ENCODE data around the gene CRISPLD2.
"Not testable (repeated sequence)": the region's sequence is repeated elsewhere in the genome, so short reads cannot be mapped to it uniquely, and the experiment has no call there.

CRISPLD2 gene

GRCh38 chr16:84864326-84864955, 44.7 kb downstream of the CRISPLD2 start:
- no peak for DNase-seq

- no peak for DNase-seq
Observed at GRCh38 chr16:84867696-84868095, 47.9 kb downstream of the CRISPLD2 start.

DNA sequence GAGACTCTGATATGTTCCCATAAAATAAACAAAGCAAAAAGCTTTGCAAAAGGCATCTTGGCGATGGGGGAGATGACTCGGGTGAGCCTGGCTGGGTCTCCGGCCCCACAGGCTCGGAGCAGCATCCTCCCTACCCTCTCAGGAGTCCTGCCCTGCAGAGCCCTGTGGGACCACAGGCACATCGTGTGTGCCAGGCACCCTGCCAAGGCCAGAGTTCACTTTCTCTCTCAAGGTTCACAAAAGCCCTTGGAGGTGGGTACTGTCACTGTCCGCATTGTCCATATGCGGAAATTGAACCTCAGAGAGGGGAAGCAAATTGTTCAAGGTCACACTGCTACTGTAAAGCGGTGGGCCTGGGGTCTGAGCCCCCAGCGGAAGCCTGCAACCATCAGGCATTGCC, 48.5 kb downstream of the CRISPLD2 start:
- DNase-seq = no peak

- DNase-seq = no peak
Observed at GRCh38 chr16:84868829-84869472, 49.2 kb downstream of the CRISPLD2 start.

GRCh38 chr16:84869473-84869845, 49.7 kb downstream of the CRISPLD2 start:
- no peak for DNase-seq

DNA sequence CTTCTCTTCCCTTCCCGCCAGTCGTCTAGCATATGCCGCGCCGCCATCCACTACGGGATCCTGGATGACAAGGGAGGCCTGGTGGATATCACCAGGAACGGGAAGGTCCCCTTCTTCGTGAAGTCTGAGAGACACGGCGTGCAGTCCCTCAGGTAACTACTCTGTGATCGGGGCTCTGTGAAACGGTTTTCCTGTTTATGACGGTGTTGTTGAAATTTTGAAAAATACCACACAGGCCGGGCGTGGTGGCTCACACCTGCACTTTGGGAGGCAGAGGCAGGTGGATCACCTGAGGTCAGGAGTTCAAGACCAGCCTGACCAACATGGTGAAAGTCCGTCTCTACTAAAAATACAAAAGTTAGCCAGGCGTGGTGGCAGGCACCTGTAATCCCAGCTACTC, 53.2 kb downstream of the CRISPLD2 start:
- DNase-seq = not testable (repeated sequence)

DNA sequence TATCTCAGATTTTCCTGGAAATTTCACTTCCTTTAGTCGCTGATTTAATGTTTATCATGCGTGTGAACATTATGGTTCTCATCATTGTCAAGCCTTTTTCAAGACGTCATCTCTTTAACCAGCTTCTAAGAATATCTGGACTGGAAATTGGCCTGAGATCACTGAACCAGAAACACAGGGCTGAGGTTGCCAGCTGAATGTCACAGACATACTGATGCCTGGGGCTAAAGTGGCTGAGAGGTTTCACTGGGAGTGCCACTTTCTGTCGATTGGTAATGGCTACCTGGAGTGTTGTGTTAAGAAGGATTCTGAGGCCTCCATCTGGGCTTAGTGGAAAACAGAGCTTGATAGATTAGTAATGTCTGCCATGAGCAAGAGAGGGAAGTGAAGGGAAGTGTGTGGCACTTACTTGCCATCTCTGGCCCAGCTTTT, 54.2 kb downstream of the CRISPLD2 start:
- DNase-seq = no peak

- no peak for DNase-seq
Observed at GRCh38 chr16:84874553-84874952, 54.8 kb downstream of the CRISPLD2 start.

GRCh38 chr16:84874983-84875382, 55.2 kb downstream of the CRISPLD2 start:
- no peak for DNase-seq

- no peak for DNase-seq
Observed at GRCh38 chr16:84875846-84876245, 56.1 kb downstream of the CRISPLD2 start.

GRCh38 chr16:84876873-84877606, 57.3 kb downstream of the CRISPLD2 start:
- no peak for DNase-seq

DNA sequence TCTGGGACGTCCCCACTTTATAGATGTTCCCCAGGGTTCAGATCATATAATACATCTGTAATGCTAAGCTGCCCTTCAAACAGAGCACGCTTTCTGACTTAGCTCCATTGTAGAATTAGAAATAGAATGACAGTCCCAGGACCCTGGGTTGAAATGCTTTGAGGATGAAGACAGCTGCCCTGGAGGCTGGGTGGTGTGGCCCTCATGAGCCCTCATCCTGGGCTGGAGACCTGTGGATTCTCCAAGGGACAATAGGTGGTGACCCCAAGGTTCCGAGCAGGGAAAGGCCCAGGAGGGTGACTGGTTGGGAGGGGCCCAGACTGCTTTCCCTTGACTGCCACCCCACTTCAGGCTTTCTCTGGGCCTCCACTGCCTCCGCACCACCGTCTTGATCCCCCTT, 59.0 kb downstream of the CRISPLD2 start:
- no peak for DNase-seq

DNA sequence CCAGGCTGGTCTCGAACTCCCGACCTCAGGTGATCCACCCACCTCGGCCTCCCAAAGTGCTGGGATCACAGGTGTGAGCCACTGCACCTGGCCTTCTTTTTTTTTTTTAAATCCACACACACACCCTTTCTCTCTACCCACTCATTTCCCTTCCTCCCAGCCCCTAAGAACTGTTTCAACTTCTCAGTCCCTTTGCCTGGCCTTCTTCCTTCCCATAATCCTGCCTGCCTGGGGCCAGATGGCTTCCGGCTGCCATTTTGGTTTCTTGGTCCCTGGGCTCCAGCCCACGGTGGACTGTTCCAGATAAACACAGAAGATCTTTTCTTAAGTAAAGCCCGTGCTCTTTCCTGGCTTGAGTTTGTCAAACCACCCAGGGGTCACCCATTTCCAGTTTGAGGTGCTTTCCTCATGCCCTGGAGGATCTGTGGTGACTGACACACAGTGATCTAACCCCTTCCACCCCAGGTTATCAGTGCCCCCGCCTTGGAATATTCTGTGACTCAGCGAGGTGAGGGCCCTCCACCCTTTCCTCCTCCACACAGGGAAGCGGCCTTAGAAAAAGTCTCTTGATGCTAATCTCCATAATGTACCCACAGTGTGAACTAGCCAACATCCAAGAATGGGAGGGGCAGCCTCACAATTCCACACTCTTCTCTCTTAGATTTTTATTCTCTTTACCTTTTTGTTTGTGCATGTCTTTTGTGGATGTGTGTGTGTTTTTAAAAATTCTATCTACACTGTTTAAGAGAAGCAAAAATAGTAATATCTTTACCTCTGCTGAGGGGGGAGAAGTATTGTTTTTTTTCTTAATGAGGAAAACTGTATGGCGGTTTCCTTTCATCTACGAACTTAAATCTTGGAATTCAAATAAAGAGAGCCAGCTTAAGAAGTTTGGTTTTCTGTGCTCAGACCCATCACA, 60.0 kb downstream of the CRISPLD2 start:
- DNase-seq = no peak

DNA sequence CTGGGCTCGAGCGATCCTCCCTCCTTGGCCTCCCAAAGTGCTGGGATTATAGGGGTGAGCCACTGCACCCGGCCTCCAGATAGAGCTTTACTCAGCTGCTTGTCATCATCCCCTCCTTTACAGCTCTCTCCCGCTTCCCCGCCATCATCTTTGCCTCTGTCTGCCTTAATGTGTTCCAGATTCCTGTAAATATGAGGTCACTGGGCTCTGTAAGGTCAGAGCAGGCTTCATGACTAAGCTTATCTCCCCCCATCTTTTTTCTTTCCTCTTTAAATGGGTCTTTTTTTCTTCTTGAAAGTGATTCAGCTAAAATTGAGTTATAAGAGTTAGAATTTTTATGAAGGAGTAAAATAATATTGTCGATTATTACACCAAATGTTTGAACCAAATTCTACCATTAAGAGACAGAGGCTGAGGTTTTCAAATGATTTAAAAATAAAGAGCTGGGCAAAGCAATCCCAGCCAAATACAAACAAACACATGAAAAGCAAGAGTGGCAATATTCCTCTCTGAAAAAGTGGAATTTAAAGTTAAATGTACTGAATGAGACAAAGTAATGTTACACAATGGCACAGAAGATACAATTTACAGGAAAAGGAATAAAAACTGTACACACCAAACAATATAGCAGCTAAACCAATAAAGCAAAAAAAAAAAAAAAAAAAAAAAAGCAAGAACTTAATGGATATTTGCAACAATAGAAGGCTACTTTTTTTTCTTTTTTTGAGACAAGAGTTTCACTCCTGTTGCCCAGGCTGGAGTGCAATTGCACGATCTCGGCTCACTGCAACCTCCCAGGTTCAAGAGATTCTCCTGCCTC, 62.1 kb downstream of the CRISPLD2 start:
- no peak for DNase-seq

GRCh38 chr16:84883301-84883700, 63.5 kb downstream of the CRISPLD2 start:
- DNase-seq = no peak

DNA sequence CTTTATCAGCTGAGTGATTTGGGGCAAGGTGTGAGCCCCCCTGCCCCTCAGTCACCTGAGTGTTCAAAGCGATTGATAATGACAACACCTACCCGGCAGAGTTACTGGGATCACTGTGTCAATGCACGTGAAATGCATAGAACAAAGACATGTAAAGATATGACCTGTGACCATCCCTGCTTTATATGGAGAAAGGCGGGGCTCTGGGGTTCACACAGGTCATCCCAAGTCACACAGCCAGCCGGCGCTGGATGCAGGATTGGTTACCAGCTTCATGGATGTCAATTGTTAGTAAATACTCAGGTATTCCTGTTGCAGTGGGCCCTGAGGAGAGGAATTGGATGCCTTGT, 64.4 kb downstream of the CRISPLD2 start:
- no peak for DNase-seq

DNA sequence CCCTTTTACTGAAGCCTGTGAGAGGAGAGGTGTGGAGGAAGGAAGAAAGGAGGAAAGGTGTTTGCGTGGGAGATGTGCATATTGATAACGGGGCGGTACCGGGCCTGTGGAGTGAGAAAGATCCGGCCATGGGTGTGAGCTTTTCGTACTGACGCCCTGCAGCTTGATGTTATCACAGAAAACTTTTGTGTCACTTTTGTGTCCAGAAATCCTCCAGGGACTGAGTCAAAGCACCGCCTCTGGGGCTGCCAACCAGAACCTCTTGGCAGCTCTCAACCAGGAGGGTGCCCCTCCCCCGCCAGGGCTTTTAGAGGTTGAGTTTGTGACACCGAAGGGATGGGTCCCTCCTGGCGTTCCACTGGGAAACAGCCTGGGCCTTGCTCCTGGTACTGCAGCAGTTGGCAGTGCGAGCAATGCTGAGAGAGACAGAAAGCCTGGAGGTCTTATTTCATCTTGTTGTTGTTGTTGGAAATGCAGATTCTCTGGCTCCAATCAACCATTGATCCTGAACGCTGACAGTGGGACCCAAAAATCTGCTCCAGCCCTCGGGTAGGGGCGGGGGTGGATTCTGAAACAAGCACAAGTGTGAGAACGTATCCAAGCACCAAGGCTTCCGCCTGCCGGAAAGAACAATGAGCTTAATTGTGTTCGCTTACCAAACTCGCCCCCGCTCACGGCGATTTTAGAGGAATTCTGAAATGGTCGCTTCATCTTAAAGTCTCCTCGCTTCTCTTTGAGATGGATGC, 65.0 kb downstream of the CRISPLD2 start:
- DNase-seq = no peak

- no peak for DNase-seq
Observed at GRCh38 chr16:84885342-84885910, 65.6 kb downstream of the CRISPLD2 start.

- DNase-seq = no peak
Observed at GRCh38 chr16:84886497-84887090, 66.8 kb downstream of the CRISPLD2 start.

- no peak for DNase-seq
Observed at GRCh38 chr16:84887207-84887606, 67.4 kb downstream of the CRISPLD2 start.

DNA sequence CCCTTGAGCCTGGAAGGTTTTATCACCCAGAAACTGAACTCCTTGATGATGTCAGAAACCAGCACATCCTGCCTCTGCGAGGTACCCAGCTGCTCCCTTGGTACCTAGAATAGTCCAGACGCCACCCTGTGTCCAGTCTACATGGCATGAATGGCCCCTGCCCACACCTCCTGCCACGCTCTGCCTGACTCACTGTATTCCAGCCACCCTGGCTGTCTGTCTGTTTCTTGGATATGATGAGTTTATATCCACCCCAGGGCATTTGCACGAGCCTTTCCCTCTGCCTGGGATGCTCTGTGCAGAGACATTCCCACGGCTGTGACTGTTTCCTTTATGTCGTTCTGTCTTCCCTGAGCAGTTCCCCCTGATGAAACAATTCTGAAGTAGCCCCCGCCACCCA, 68.7 kb downstream of the CRISPLD2 start:
- no peak for DNase-seq
